Measurements from ENCODE around the gene GRM5.

GRM5 gene

DNA sequence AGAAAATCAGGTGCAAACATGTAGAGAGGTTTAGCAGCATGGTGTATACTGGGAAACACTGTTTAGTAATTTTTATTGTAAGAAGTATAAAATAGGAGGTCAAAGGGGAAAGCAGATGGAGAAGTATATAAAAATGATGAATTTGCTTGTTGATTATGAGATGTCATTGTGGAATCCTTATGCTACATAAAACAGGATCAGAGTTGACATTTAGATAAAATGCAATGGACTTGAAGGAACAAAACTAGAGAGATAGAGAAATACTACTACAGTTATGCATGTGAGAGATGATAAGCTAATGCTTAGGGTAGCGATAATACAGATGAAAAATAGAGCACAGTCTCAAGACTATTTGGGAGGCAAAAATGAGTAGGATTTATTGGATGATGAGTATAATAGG lies 536.4 kb downstream of the GRM5 start:
- TF ChIP-seq EZH2 (IDR thresholded peaks at IDR 0.05; ENCODE audit: borderline replicate concordance, low read length) (no peak), CTCF (IDR thresholded peaks at IDR 0.05; ENCODE audit: low read length) (no peak)
- H3K9me2 ChIP-seq (ENCODE audit: low read depth, low read length): no peaks in the 10 kb centered on the region
- H3K79me2 ChIP-seq (ENCODE audit: insufficient read depth, low read length): no peaks in the 10 kb centered on the region
- no peaks in the 10 kb centered on the region for H4K20me1 ChIP-seq (ENCODE audit: insufficient read depth, low read length)
- no peak overlapping the region for H3K27ac ChIP-seq (ENCODE audit: low read depth, low read length, poor library complexity, severe bottlenecking)
- no peaks in the 10 kb centered on the region for H3K36me3 ChIP-seq (ENCODE audit: insufficient read depth, low read length)
- no peak overlapping the region for H3K9ac ChIP-seq (ENCODE audit: low read length)
- H3K9me3 ChIP-seq (ENCODE audit: low read length): no peaks in the 10 kb centered on the region
- H3K27me3 ChIP-seq (ENCODE audit: insufficient read depth, low read length): no peaks in the 10 kb centered on the region
- no peak overlapping the region for H3K4me3 ChIP-seq (ENCODE audit: low read depth, low read length, poor library complexity, severe bottlenecking)
- H3K4me2 ChIP-seq (ENCODE audit: low read length): no peak overlapping the region
- no peaks in the 10 kb centered on the region for H3F3A ChIP-seq (ENCODE audit: insufficient read depth, low read length)
- no peak overlapping the region for H2AFZ ChIP-seq (ENCODE audit: low read length)
- no peaks in the 10 kb centered on the region for H3K4me1 ChIP-seq (ENCODE audit: insufficient read depth, low read length, severe bottlenecking)

GRCh38 chr11:88523386-88524071 lies 542.3 kb downstream of the GRM5 start:
- no peaks in the 10 kb centered on the region for H3F3A ChIP-seq (ENCODE audit: insufficient read depth, low read length)
- no peak overlapping the region for H3K4me2 ChIP-seq (ENCODE audit: low read length)
- H3K9me3 ChIP-seq (ENCODE audit: low read length): no peaks in the 10 kb centered on the region
- H3K27me3 ChIP-seq (ENCODE audit: insufficient read depth, low read length): no peaks in the 10 kb centered on the region
- no peaks in the 10 kb centered on the region for H3K79me2 ChIP-seq (ENCODE audit: insufficient read depth, low read length)
- H3K4me1 ChIP-seq (ENCODE audit: insufficient read depth, low read length, severe bottlenecking): no peaks in the 10 kb centered on the region
- no peaks in the 10 kb centered on the region for H3K36me3 ChIP-seq (ENCODE audit: insufficient read depth, low read length)
- no peak overlapping the region for H3K9ac ChIP-seq (ENCODE audit: low read length)
- no peaks in the 10 kb centered on the region for H3K9me2 ChIP-seq (ENCODE audit: low read depth, low read length)
- no peaks in the 10 kb centered on the region for H4K20me1 ChIP-seq (ENCODE audit: insufficient read depth, low read length)
- no peak overlapping the region for H2AFZ ChIP-seq (ENCODE audit: low read length)
- no peak overlapping the region for H3K4me3 ChIP-seq (ENCODE audit: low read depth, low read length, poor library complexity, severe bottlenecking)
- no peak for TF ChIP-seq EZH2 (IDR thresholded peaks at IDR 0.05; ENCODE audit: borderline replicate concordance, low read length)
- no peak for TF ChIP-seq CTCF (IDR thresholded peaks at IDR 0.05; ENCODE audit: low read length)
- no peak overlapping the region for H3K27ac ChIP-seq (ENCODE audit: low read depth, low read length, poor library complexity, severe bottlenecking)

GRCh38 chr11:88522624-88523385 lies 543.0 kb downstream of the GRM5 start:
- TF ChIP-seq EZH2 (IDR thresholded peaks at IDR 0.05; ENCODE audit: borderline replicate concordance, low read length): no peak
- no peak for TF ChIP-seq CTCF (IDR thresholded peaks at IDR 0.05; ENCODE audit: low read length)
- no peaks in the 10 kb centered on the region for H4K20me1 ChIP-seq (ENCODE audit: insufficient read depth, low read length)
- H3K4me1 ChIP-seq (ENCODE audit: insufficient read depth, low read length, severe bottlenecking): no peaks in the 10 kb centered on the region
- no peak overlapping the region for H2AFZ ChIP-seq (ENCODE audit: low read length)
- no peak overlapping the region for H3K27ac ChIP-seq (ENCODE audit: low read depth, low read length, poor library complexity, severe bottlenecking)
- H3K79me2 ChIP-seq (ENCODE audit: insufficient read depth, low read length): no peaks in the 10 kb centered on the region
- H3K36me3 ChIP-seq (ENCODE audit: insufficient read depth, low read length): no peaks in the 10 kb centered on the region
- no peaks in the 10 kb centered on the region for H3K9me2 ChIP-seq (ENCODE audit: low read depth, low read length)
- no peaks in the 10 kb centered on the region for H3K27me3 ChIP-seq (ENCODE audit: insufficient read depth, low read length)
- H3K9ac ChIP-seq (ENCODE audit: low read length): no peak overlapping the region
- no peaks in the 10 kb centered on the region for H3F3A ChIP-seq (ENCODE audit: insufficient read depth, low read length)
- H3K4me3 ChIP-seq (ENCODE audit: low read depth, low read length, poor library complexity, severe bottlenecking): no peak overlapping the region
- no peak overlapping the region for H3K4me2 ChIP-seq (ENCODE audit: low read length)
- H3K9me3 ChIP-seq (ENCODE audit: low read length): no peaks in the 10 kb centered on the region
